Neutrophil (primary cell): Measurements from ENCODE around the gene DLX2.

Experiments
- H3K27ac ChIP-seq: fragments of 200-600 bp; sonication (generic); 2 replicates; pipeline ENCODE4 v1.5.1; 2016; ENCODE audit warnings: mild to moderate bottlenecking, moderate library complexity
- H3K27me3 ChIP-seq: fragments of 200-600 bp; sonication (generic); 2 replicates; pipeline ENCODE4 v1.6.0; 2016; ENCODE audit warnings: mild to moderate bottlenecking
- H3K36me3 ChIP-seq: fragments of 200-600 bp; sonication (generic); 2 replicates; pipeline ENCODE4 v1.5.1; 2017
- H3K4me1 ChIP-seq, 2 experiments: fragments of 200-600 bp in 1 of 2; sonication (generic) in 1 of 2; 1 replicate in 1 of 2; 2 replicates in 1 of 2; pipeline versions ENCODE4 v1.5.1 to v1.6.1; 2013 to 2016; ENCODE audit warnings: low read depth in 1 of 2, low read length in 1 of 2, mild to moderate bottlenecking in 1 of 2, moderate library complexity in 1 of 2; ENCODE audit not compliant: control insufficient read depth in 1 of 2, insufficient read depth in 1 of 2
- H3K4me3 ChIP-seq, 2 experiments: fragments of 200-600 bp in 1 of 2; sonication (generic) in 1 of 2; 1 replicate in 1 of 2; 2 replicates in 1 of 2; pipeline ENCODE4 v1.5.1; 2013 to 2016; ENCODE audit warnings: low read depth in 1 of 2, low read length in 1 of 2, mild to moderate bottlenecking in 1 of 2, moderate library complexity in 1 of 2
- H3K9me3 ChIP-seq: fragments of 200-600 bp; sonication (generic); 2 replicates; pipeline ENCODE4 v1.5.1; 2016
- TF ChIP-seq, protein P1 (sequence below): fragments of 200-600 bp; sonication (generic); IDR thresholded peaks from 2 replicates; pipeline ENCODE4 v1.5.1; 2016; ENCODE audit warnings: antibody characterized with exemption

DLX2 gene

DNA sequence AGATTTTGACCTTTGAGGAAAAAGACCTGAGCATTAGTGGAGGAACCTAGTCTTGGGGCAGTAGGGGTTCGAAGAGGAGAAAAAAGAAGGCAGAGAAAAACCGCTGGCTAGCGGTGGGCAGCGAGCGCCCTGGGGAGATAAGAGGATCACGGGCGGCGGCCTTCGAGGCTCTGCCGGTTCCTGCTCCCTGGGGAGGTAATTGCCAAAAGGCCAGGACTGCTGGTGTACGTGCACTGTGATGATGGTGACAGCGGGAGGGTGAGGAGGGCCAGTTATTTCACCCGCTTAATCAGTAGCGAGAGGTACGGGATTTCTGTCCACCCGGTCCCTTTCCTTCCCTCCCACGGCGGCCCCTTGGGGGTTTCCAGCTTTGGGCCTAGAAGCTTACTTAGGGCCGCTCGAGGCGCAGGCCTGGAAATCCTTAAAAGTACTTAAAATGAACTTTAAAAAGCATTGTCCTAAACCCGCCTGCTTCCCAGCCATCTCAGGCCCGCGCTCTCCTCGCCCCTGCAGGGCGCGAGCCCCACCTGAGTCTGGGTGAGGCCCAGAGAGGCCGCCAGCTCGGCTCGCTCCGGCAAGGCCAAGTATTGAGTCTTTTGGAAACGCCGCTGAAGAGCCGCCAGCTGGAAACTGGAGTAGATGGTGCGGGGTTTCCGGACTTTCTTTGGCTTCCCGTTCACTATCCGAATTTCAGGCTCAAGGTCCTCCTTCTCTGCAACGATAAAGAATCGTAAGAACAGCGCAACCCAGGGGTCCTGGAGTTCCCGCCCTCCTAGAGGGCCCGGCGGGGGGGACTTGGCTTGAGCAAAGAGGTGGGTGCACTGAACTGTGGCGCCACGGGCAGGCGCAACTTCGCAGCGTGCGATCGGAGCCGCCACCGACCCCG lies 1.5 kb downstream of the DLX2 start:
- no peak overlapping the region for H3K27ac ChIP-seq
- peaks cover 100% of the 10 kb centered on the region for H3K27me3 ChIP-seq

GRCh38 chr2:172100080-172100934 lies 2.4 kb downstream of the DLX2 start:
- H3K27ac ChIP-seq: no peak overlapping the region
- H3K27me3 ChIP-seq: peaks cover 100% of the 10 kb centered on the region
- H3K4me1 ChIP-seq: peaks cover 67 to 77% of the 10 kb centered on the region in 2 experiments
- peak overlapping the region in 1 of 2 experiments; percentile 95 for H3K4me3 ChIP-seq
- TF ChIP-seq, protein P1, sequence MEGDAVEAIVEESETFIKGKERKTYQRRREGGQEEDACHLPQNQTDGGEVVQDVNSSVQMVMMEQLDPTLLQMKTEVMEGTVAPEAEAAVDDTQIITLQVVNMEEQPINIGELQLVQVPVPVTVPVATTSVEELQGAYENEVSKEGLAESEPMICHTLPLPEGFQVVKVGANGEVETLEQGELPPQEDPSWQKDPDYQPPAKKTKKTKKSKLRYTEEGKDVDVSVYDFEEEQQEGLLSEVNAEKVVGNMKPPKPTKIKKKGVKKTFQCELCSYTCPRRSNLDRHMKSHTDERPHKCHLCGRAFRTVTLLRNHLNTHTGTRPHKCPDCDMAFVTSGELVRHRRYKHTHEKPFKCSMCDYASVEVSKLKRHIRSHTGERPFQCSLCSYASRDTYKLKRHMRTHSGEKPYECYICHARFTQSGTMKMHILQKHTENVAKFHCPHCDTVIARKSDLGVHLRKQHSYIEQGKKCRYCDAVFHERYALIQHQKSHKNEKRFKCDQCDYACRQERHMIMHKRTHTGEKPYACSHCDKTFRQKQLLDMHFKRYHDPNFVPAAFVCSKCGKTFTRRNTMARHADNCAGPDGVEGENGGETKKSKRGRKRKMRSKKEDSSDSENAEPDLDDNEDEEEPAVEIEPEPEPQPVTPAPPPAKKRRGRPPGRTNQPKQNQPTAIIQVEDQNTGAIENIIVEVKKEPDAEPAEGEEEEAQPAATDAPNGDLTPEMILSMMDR: no peak
- H3K36me3 ChIP-seq: no peaks in the 10 kb centered on the region
- no peaks in the 10 kb centered on the region for H3K9me3 ChIP-seq

More for the DNA sequence above, 1.5 kb downstream of the DLX2 start:
- H3K36me3 ChIP-seq: no peaks in the 10 kb centered on the region
- no peaks in the 10 kb centered on the region for H3K9me3 ChIP-seq
- peaks cover 67 to 77% of the 10 kb centered on the region in 2 experiments for H3K4me1 ChIP-seq
- TF ChIP-seq, protein P1: no peak
- peak overlapping the region; percentile 57 to 95 for H3K4me3 ChIP-seq

GRCh38 chr2:172099472-172100079 lies 3.1 kb downstream of the DLX2 start:
- H3K4me1 ChIP-seq: peaks cover 75 to 83% of the 10 kb centered on the region in 2 experiments

DNA sequence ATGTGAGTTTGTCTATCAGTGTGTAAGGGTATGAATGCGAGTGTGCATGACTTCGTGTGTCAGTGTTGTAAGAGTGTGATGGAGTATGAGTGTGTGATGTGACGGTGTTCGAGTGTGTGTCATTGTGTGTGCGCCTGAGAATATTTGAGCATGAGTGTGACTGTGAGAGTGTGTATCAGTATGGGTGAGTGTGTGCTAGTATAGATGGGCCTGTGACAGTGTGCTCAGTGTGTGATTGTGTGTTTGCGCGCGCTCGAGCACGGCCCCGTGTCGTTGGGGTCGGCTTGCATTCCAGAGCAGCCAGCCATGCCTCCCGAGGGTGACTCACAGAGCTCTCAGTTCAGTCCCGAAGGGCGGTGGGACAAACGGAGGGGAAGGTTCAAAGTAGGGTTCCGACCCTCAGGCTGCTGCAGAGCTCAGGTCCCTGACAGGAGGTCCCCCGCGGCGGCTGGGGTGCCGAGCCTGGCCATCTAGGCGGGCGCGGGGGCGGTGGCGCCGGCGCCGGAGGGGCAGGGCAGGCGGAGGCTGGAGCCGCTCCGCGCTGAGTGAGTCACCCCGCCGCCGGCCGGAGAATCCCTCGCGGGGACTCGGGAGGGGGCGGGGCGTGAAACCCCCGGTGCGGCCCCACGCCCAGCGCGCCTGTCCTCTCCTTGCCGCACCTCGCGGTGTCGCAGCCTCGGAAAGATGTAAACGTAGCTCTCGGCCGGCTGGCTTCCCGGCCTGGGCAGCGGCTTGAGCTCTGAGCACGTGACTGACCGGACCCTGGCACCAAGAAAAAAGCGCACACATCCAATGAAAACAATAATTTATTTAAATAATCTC lies 3.8 kb downstream of the DLX2 start:
- no peaks in the 10 kb centered on the region for H3K9me3 ChIP-seq
- peaks cover 100% of the 10 kb centered on the region for H3K27me3 ChIP-seq
- TF ChIP-seq, protein P1: no peak
- H3K27ac ChIP-seq: no peak overlapping the region
- H3K36me3 ChIP-seq: no peaks in the 10 kb centered on the region
- peak overlapping the region in 1 of 2 experiments; percentile 28 for H3K4me3 ChIP-seq
- H3K4me1 ChIP-seq: peaks cover 81 to 89% of the 10 kb centered on the region in 2 experiments

More at GRCh38 chr2:172099472-172100079, 3.1 kb downstream of the DLX2 start:
- Histone ChIP-seq H3K4me3 (peak overlapping the region in 1 of 2 experiments; percentile 28), H3K27ac (no peak overlapping the region), H3K36me3 (no peaks in the 10 kb centered on the region), H3K9me3 (no peaks in the 10 kb centered on the region), H3K27me3 (peaks cover 100% of the 10 kb centered on the region)
- TF ChIP-seq, protein P1: no peak
